SK-N-SH (cell line): ENCODE results near the gene C12orf75. TPM values are rescaled to one million over a fixed set of nuclear protein-coding genes. Genes with fewer than 3 reads are reported as not detected.

ENCODE experiments used
- CTCF ChIA-PET: fragments of 300-600, 350-600 bp; formaldehyde crosslinking; extraction: SDS; loops from one replicate; lab custom pipeline; 2021; lab: Yijun Ruan, JAX
- POLR2A ChIA-PET: fragments of 350-600 bp; sonication (Branson Sonifier 250); formaldehyde crosslinking; extraction: SDS; loops from one replicate; lab custom pipeline; 2020; ENCODE audit warnings: antibody characterized with exemption, inconsistent platforms; lab: Yijun Ruan, JAX
- DNase-seq: peaks from one replicate; pipeline ENCODE4 v3.0.0; 2012
- H2AFZ ChIP-seq: fragments of 200-600 bp; sonication (generic); 2 replicates; pipeline ENCODE4 v1.8.1; 2016; ENCODE audit warnings: antibody characterized with exemption, mild to moderate bottlenecking, low read depth
- H3F3A ChIP-seq: fragments of 200-600 bp; sonication (generic); replicated peaks from 2 replicates; pipeline ENCODE3; 2016; ENCODE audit warnings: antibody characterized with exemption, mild to moderate bottlenecking; ENCODE audit not compliant: insufficient read depth
- H3K27ac ChIP-seq, 2 experiments: fragments of 200-500 bp in 1 of 2; fragments of 200-600 bp in 1 of 2; sonication (Bioruptor generic) in 1 of 2; sonication (generic), shearing (Covaris generic) in 1 of 2; 2 replicates each; pipeline versions ENCODE4 v1.5.1 to v1.6.1; 2014 to 2016; ENCODE audit warnings: low read depth in 2 of 2, inconsistent platforms in 1 of 2, low read length in 1 of 2, mild to moderate bottlenecking in 1 of 2, mixed read lengths in 1 of 2
- H3K27me3 ChIP-seq: fragments of 200-600 bp; sonication (generic), shearing (Covaris generic); 2 replicates; pipeline ENCODE4 v1.6.1; 2016; ENCODE audit warnings: mixed run types; ENCODE audit not compliant: insufficient read depth
- H3K36me3 ChIP-seq, 2 experiments: fragments of 200-500 bp in 1 of 2; fragments of 200-600 bp in 1 of 2; sonication (Bioruptor generic) in 1 of 2; sonication (generic) in 1 of 2; replicated peaks in 1 of 2; 2 replicates each; pipeline versions ENCODE3 to v1.5.1; 2014 to 2016; ENCODE audit warnings: low read length in 1 of 2, mild to moderate bottlenecking in 1 of 2; ENCODE audit not compliant: insufficient read depth in 2 of 2, control insufficient read depth in 1 of 2
- H3K4me1 ChIP-seq, 2 experiments: fragments of 200-500 bp in 1 of 2; fragments of 200-600 bp in 1 of 2; sonication (Bioruptor generic) in 1 of 2; sonication (generic), shearing (Covaris generic) in 1 of 2; 2 replicates each; pipeline versions ENCODE4 v1.5.1 to v1.6.1; 2014 to 2016; ENCODE audit warnings: low read depth in 1 of 2, low read length in 1 of 2, mixed run types in 1 of 2; ENCODE audit not compliant: insufficient read depth in 2 of 2, control insufficient read depth in 1 of 2
- H3K4me2 ChIP-seq: fragments of 200-600 bp; sonication (generic), shearing (Covaris generic); 2 replicates; pipeline ENCODE4 v1.6.1; 2017; ENCODE audit warnings: mixed run types
- H3K4me3 ChIP-seq, 2 experiments: fragments of 200-500 bp in 1 of 2; fragments of 200-600 bp in 1 of 2; sonication (Bioruptor generic) in 1 of 2; sonication (generic), shearing (Covaris generic) in 1 of 2; 2 replicates each; pipeline versions ENCODE4 v1.5.1 to v1.8.1; 2014 to 2016; ENCODE audit warnings: low read depth in 2 of 2, inconsistent platforms in 1 of 2, low read length in 1 of 2, mild to moderate bottlenecking in 1 of 2, mixed read lengths in 1 of 2, moderate library complexity in 1 of 2
- H3K79me2 ChIP-seq: fragments of 200-600 bp; sonication (generic); 2 replicates; pipeline ENCODE4 v1.8.1; 2017; ENCODE audit warnings: mild to moderate bottlenecking; ENCODE audit not compliant: insufficient read depth
- H3K9ac ChIP-seq: fragments of 200-600 bp; sonication (generic); 2 replicates; pipeline ENCODE4 v1.6.1; 2017; ENCODE audit warnings: mixed run types
- H3K9me2 ChIP-seq: fragments of 200-600 bp; sonication (generic); 2 replicates; pipeline ENCODE4 v1.6.1; 2017; ENCODE audit warnings: mixed run types
- H3K9me3 ChIP-seq: fragments of 200-600 bp; sonication (generic); 2 replicates; pipeline ENCODE4 v1.6.1; 2017; ENCODE audit warnings: mixed run types, mild to moderate bottlenecking, moderate library complexity
- H4K20me1 ChIP-seq: fragments of 200-600 bp; sonication (generic); 2 replicates; pipeline ENCODE4 v1.6.1; 2017; ENCODE audit warnings: mild to moderate bottlenecking, mixed run types; ENCODE audit not compliant: insufficient read depth
- CHD2 ChIP-seq: fragments of 150-350 bp; IDR thresholded peaks from 2 replicates; pipeline ENCODE4 v1.6.1; 2018; ENCODE audit warnings: low read length; ENCODE audit not compliant: partially characterized antibody
- EP300 ChIP-seq, 2 experiments: IDR thresholded peaks; 2 replicates each; pipeline versions ENCODE4 v1.4.0 to v1.6.1; 2012; ENCODE audit warnings: borderline replicate concordance in 1 of 2, low read depth in 1 of 2, low read length in 1 of 2
- FOSL2 ChIP-seq: IDR thresholded peaks from 2 replicates; pipeline ENCODE4 v1.4.0; 2012; ENCODE audit warnings: low read depth, mild to moderate bottlenecking, moderate library complexity, borderline replicate concordance
- FOXJ3 ChIP-seq: sonication (generic); formaldehyde crosslinking; IDR thresholded peaks from 2 replicates; pipeline ENCODE4 v1.5.1; 2020; ENCODE audit warnings: mild to moderate bottlenecking, missing genetic modification reagents
- GABPA ChIP-seq: IDR thresholded peaks from 2 replicates; pipeline ENCODE4 v1.4.0; 2012; ENCODE audit warnings: low read depth, mild to moderate bottlenecking
- MXI1 ChIP-seq: IDR thresholded peaks from 2 replicates; pipeline ENCODE4 v1.6.1; 2012; ENCODE audit warnings: mild to moderate bottlenecking, low read depth, low read length, improper control_type of control experiment
- NFIC ChIP-seq: IDR thresholded peaks from 2 replicates; pipeline ENCODE4 v1.4.0; 2012; ENCODE audit warnings: borderline replicate concordance
- NRF1 ChIP-seq: IDR thresholded peaks from 2 replicates; pipeline ENCODE4 v1.6.1; 2012; ENCODE audit warnings: low read depth, mild to moderate bottlenecking, low read length
- RCOR1 ChIP-seq: fragments of 150-350 bp; IDR thresholded peaks from 2 replicates; pipeline ENCODE4 v1.6.1; 2017; ENCODE audit warnings: antibody characterized with exemption, low read length
- RFX5 ChIP-seq: IDR thresholded peaks from 2 replicates; pipeline ENCODE4 v1.6.1; 2012; ENCODE audit warnings: mild to moderate bottlenecking, improper control_type of control experiment, low read length
- RXRA ChIP-seq: IDR thresholded peaks from 2 replicates; pipeline ENCODE4 v1.4.0; 2012; ENCODE audit warnings: low read depth, mild to moderate bottlenecking, borderline replicate concordance
- SMC3 ChIP-seq: IDR thresholded peaks from 2 replicates; pipeline ENCODE4 v1.6.1; 2012; ENCODE audit warnings: low read depth, low read length, improper control_type of control experiment
- TAF1 ChIP-seq: IDR thresholded peaks from 2 replicates; pipeline ENCODE4 v1.6.1; 2012; ENCODE audit warnings: low read depth, mild to moderate bottlenecking, low read length, moderate library complexity, borderline replicate concordance
- TEAD4 ChIP-seq: IDR thresholded peaks from 2 replicates; pipeline ENCODE4 v1.4.0; 2012; ENCODE audit warnings: mild to moderate bottlenecking, borderline replicate concordance; ENCODE audit not compliant: insufficient read depth
- USF1 ChIP-seq: IDR thresholded peaks from 2 replicates; pipeline ENCODE4 v1.4.0; 2012; ENCODE audit warnings: low read depth, borderline replicate concordance
- YY1 ChIP-seq: IDR thresholded peaks from 2 replicates; pipeline ENCODE4 v1.4.0; 2012; ENCODE audit warnings: low read depth, mild to moderate bottlenecking
- WGBS: methylation state at CpG from one replicate; pipeline ENCODE4 v1.1.6; 2017; ENCODE audit warnings: low lambda C conversion rate; 5-methylcytosine and 5-hydroxymethylcytosine counted together
- polyA plus RNA-seq, 3 experiments: library from polyadenylated mRNA; depleted of rRNA; stranded (reverse); fragments of >200 nt; gene quantifications; 2 replicates each; pipeline ENCODE4 v1.2.3, GENCODE V29; 2012
- TF ChIP-seq, protein P1 (sequence below): IDR thresholded peaks from 2 replicates; pipeline ENCODE4 v1.4.0; 2012; ENCODE audit warnings: low read depth
- TF ChIP-seq, protein P2 (sequence below): IDR thresholded peaks from 2 replicates; pipeline ENCODE4; 2012

Gene C12orf75
- polyA plus RNA-seq, 1 of the 3 experiments (the other 2 are of a cell fraction) = 221 TPM

- no peak overlapping the region for H3K4me3 ChIP-seq
- TF ChIP-seq SMC3 = no peak
- TF ChIP-seq FOXJ3 (CRISPR knock-in tag) = no peak
- TF ChIP-seq FOSL2 = no peak
- no peak for TF ChIP-seq RCOR1
- TF ChIP-seq NFIC = no peak
- TF ChIP-seq, protein P1, sequence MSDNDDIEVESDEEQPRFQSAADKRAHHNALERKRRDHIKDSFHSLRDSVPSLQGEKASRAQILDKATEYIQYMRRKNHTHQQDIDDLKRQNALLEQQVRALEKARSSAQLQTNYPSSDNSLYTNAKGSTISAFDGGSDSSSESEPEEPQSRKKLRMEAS = no peak
- no peak for TF ChIP-seq RFX5
- TF ChIP-seq NRF1 = no peak
- H3F3A ChIP-seq = peaks cover 45% of the 10 kb centered on the region
- H2AFZ ChIP-seq = no peak overlapping the region
- no peak overlapping the region; the same call in 1 of the 2 replicates for H3K9ac ChIP-seq
- CTCF ChIA-PET = interaction anchor here (0.8 kb wide), 1 partner anchor 14 kb away, joined by 3 read pairs; no protein-coding TSS in a partner anchor
- H3K27ac ChIP-seq = peak overlapping the region; percentile 62 to 96; a peak in 3 of 4 replicates
- no peaks in the 10 kb centered on the region for H3K9me3 ChIP-seq
- peak overlapping the region; percentile 64; the same call in 1 of the 2 replicates for H3K4me2 ChIP-seq
- H3K36me3 ChIP-seq = no peaks in the 10 kb centered on the region
- no peaks in the 10 kb centered on the region for H4K20me1 ChIP-seq
- no peak for DNase-seq
- peaks cover 5 to 35% of the 10 kb centered on the region in 2 experiments for H3K4me1 ChIP-seq
- WGBS = 88% methylated on average over 2 of the region's 2 CpGs
- no peaks in the 10 kb centered on the region for H3K9me2 ChIP-seq
- H3K27me3 ChIP-seq = no peaks in the 10 kb centered on the region
- H3K79me2 ChIP-seq = peaks cover 14% of the 10 kb centered on the region; the same call in 1 of the 2 replicates
- POLR2A ChIA-PET = no interaction called here
Measured at GRCh38 chr12:105315130-105315529, 15.4 kb upstream of the C12orf75 start.

DNA sequence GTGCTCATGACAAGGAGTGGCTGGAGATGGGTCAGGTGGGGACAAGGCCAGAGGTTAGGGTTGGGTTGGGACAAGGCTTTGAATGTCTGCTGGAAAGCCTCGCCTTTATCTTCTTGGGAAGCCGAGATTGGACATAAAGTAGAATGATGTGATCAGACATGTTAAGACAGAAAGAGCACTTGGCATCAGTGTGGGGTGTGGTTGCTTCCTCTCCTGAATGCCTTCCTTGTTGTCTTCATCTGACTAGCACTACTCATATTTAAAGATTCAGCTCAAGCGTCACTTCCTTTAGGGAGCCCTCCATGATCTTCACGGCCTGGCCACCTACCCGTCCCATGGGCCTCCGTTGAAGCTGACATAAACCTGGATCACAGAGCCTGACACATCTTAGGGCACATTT is 14.8 kb upstream of the C12orf75 start:
- CTCF ChIA-PET = no interaction called here
- WGBS = 78% methylated on average over 6 of the region's 6 CpGs
- peaks cover 5 to 35% of the 10 kb centered on the region in 2 experiments for H3K4me1 ChIP-seq

GRCh38 chr12:105316931-105317852 is 13.3 kb upstream of the C12orf75 start:
- H3K36me3 ChIP-seq = no peaks in the 10 kb centered on the region
- no peaks in the 10 kb centered on the region for H3K27me3 ChIP-seq
- H3K9me3 ChIP-seq = no peaks in the 10 kb centered on the region
- peaks cover 45% of the 10 kb centered on the region for H3F3A ChIP-seq
- H3K79me2 ChIP-seq = peaks cover 24% of the 10 kb centered on the region; the same call in 1 of the 2 replicates
- DNase-seq = no peak
- peak overlapping the region; percentile 10; the same call in 1 of the 2 replicates for H2AFZ ChIP-seq
- no peaks in the 10 kb centered on the region for H4K20me1 ChIP-seq
- WGBS = 32% methylated on average over 4 of the region's 4 CpGs
- CTCF ChIA-PET = interaction anchor here (0.6 kb wide), 1 partner anchor 417 kb away, joined by 3 read pairs; no protein-coding TSS in a partner anchor
- H3K4me2 ChIP-seq = peak overlapping the region; percentile 64
- no peaks in the 10 kb centered on the region for H3K9me2 ChIP-seq
- H3K4me1 ChIP-seq = peaks cover 7 to 33% of the 10 kb centered on the region in 2 experiments
- H3K4me3 ChIP-seq = no peak overlapping the region; a peak in 1 of 4 replicates
- peak overlapping the region; percentile 54 for H3K9ac ChIP-seq
- POLR2A ChIA-PET = no interaction called here
- H3K27ac ChIP-seq = peak overlapping the region; percentile 78 to 96; a peak in 3 of 4 replicates
- TF ChIP-seq, protein P2, sequence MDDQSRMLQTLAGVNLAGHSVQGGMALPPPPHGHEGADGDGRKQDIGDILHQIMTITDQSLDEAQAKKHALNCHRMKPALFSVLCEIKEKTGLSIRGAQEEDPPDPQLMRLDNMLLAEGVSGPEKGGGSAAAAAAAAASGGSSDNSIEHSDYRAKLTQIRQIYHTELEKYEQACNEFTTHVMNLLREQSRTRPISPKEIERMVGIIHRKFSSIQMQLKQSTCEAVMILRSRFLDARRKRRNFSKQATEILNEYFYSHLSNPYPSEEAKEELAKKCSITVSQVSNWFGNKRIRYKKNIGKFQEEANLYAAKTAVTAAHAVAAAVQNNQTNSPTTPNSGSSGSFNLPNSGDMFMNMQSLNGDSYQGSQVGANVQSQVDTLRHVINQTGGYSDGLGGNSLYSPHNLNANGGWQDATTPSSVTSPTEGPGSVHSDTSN = peak; percentile 81
- TF ChIP-seq TEAD4 (peak; percentile 86), YY1 (peak; percentile 38; the same call in 1 of the 2 replicates), NRF1 (no peak), MXI1 (no peak), RXRA (0 out of 2 replicates have a peak, but pooled peaks have one; percentile 59), USF1 (no peak), CHD2 (no peak), RFX5 (no peak), TAF1 (peak; percentile 16; the same call in 1 of the 2 replicates), GABPA (no peak)
- TF ChIP-seq, protein P1 = 0 out of 2 replicates have a peak, but pooled peaks have one; percentile 47

More for the DNA sequence above, 14.8 kb upstream of the C12orf75 start:
- no peak for DNase-seq
- POLR2A ChIA-PET = no interaction called here
- Histone ChIP-seq H3K79me2 (peaks cover 15% of the 10 kb centered on the region; the same call in 1 of the 2 replicates), H3K9me2 (no peaks in the 10 kb centered on the region), H2AFZ (no peak overlapping the region), H3K36me3 (no peaks in the 10 kb centered on the region), H3F3A (peaks cover 45% of the 10 kb centered on the region), H3K4me3 (no peak overlapping the region), H3K4me2 (peak overlapping the region; percentile 64; the same call in 1 of the 2 replicates), H3K27me3 (no peaks in the 10 kb centered on the region), H3K9ac (peak overlapping the region; percentile 54; the same call in 1 of the 2 replicates), H3K9me3 (no peaks in the 10 kb centered on the region), H4K20me1 (no peaks in the 10 kb centered on the region), H3K27ac (peak overlapping the region; percentile 62 to 96; a peak in 3 of 4 replicates)
- TF ChIP-seq EP300 (IDR thresholded peaks at IDR 0.05; ENCODE audit: borderline replicate concordance in 1 of 2, low read depth in 1 of 2, low read length in 1 of 2) = no peak
